ENCODE data around the gene CFAP299. TPM values are rescaled to one million over a fixed set of nuclear protein-coding genes. Genes with fewer than 3 reads are reported as not detected.

Gene CFAP299
- total and polyA plus RNA-seq, 7 donors: 1.4 TPM; not detected in 6

GRCh38 chr4:80454556-80454955 is 119.0 kb downstream of the CFAP299 start:
- no peaks in the 10 kb centered on the region for H3K9me3 ChIP-seq
- no peak for DNase-seq
- H3K27ac ChIP-seq: no peak overlapping the region
- no peaks in the 10 kb centered on the region for H3K4me1 ChIP-seq
- no peaks in the 10 kb centered on the region for H3K27me3 ChIP-seq
- H3K4me3 ChIP-seq: no peak overlapping the region
- intact Hi-C loops (cut with DNase I): no loop called here
- 76 to 82% methylated on average over 1 of the region's 1 CpG for WGBS, 2 donors
- no peak for TF ChIP-seq POLR2AphosphoS5 (IDR thresholded peaks at IDR 0.05)
- TF ChIP-seq, protein P1, sequence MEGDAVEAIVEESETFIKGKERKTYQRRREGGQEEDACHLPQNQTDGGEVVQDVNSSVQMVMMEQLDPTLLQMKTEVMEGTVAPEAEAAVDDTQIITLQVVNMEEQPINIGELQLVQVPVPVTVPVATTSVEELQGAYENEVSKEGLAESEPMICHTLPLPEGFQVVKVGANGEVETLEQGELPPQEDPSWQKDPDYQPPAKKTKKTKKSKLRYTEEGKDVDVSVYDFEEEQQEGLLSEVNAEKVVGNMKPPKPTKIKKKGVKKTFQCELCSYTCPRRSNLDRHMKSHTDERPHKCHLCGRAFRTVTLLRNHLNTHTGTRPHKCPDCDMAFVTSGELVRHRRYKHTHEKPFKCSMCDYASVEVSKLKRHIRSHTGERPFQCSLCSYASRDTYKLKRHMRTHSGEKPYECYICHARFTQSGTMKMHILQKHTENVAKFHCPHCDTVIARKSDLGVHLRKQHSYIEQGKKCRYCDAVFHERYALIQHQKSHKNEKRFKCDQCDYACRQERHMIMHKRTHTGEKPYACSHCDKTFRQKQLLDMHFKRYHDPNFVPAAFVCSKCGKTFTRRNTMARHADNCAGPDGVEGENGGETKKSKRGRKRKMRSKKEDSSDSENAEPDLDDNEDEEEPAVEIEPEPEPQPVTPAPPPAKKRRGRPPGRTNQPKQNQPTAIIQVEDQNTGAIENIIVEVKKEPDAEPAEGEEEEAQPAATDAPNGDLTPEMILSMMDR (IDR thresholded peaks at IDR 0.05): no peak
- no peak for TF ChIP-seq EP300 (IDR thresholded peaks at IDR 0.05)
- no peak for TF ChIP-seq POLR2A (IDR thresholded peaks at IDR 0.05)
- no peaks in the 10 kb centered on the region for H3K36me3 ChIP-seq

GRCh38 chr4:80459918-80460473 is 124.5 kb downstream of the CFAP299 start:
- Histone ChIP-seq H3K27ac (no peak overlapping the region), H3K4me1 (peaks cover 0 to under 1% (median 0%) of the 10 kb centered on the region in 4 donors), H3K36me3 (no peaks in the 10 kb centered on the region), H3K27me3 (no peaks in the 10 kb centered on the region), H3K9me3 (no peaks in the 10 kb centered on the region), H3K4me3 (no peak overlapping the region)
- intact Hi-C loops (cut with DNase I): no loop called here
- DNase-seq: no peak
- TF ChIP-seq, protein P1 (IDR thresholded peaks at IDR 0.05): no peak
- no peak for TF ChIP-seq POLR2A (IDR thresholded peaks at IDR 0.05)
- 85 to 97% methylated on average over 1 of the region's 1 CpG for WGBS, 2 donors

DNA sequence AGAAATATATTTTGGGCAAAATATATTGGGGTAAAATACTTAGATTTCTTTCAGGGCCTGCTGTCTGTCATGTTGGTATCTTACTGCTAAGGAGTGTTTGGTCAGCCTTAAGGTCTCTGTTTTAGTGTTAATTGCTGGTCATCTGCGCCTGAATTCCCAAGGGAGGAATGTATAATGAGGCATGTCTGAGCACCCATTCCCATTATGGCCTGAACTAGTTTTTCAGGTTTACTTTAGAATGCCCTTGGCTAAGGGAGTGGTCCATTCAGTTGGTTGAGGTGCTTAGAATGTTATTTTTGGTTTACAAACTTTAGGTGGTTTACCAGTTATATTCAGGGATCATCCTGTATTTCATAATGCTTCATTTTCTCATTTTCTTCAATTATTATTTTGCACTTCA is 125.9 kb downstream of the CFAP299 start:
- Histone ChIP-seq H3K27ac (no peak overlapping the region), H3K4me3 (no peak overlapping the region), H3K27me3 (no peaks in the 10 kb centered on the region), H3K36me3 (no peaks in the 10 kb centered on the region), H3K4me1 (peaks cover 0 to 15% (median 7%) of the 10 kb centered on the region in 4 donors), H3K9me3 (no peaks in the 10 kb centered on the region)
- 63 to 87% methylated on average over 1 of the region's 1 CpG for WGBS, 2 donors
- no peak for DNase-seq
- TF ChIP-seq POLR2AphosphoS5 (IDR thresholded peaks at IDR 0.05): no peak
- TF ChIP-seq EP300 (IDR thresholded peaks at IDR 0.05): no peak
- TF ChIP-seq POLR2A (IDR thresholded peaks at IDR 0.05): no peak
- TF ChIP-seq, protein P1 (IDR thresholded peaks at IDR 0.05): no peak
- intact Hi-C loops (cut with DNase I): no loop called here

- Histone ChIP-seq H3K36me3 (no peaks in the 10 kb centered on the region), H3K27ac (peak overlapping the region in 1 of 4 donors; percentile 8), H3K9me3 (no peaks in the 10 kb centered on the region), H3K4me1 (peaks cover 0 to 18% (median 7%) of the 10 kb centered on the region in 4 donors), H3K4me3 (peak overlapping the region in 1 of 4 donors; percentile 10), H3K27me3 (no peaks in the 10 kb centered on the region)
- DNase-seq: no peak
- WGBS, 2 donors: 35 to 57% methylated on average over 2 of the region's 2 CpGs
- intact Hi-C loops (cut with DNase I): no loop called here
- TF ChIP-seq, protein P1 (IDR thresholded peaks at IDR 0.05): no peak
- TF ChIP-seq POLR2A (IDR thresholded peaks at IDR 0.05): no peak
- no peak for TF ChIP-seq EP300 (IDR thresholded peaks at IDR 0.05)
These were observed 127.1 kb downstream of the CFAP299 start for GRCh38 chr4:80462621-80463091.

DNA sequence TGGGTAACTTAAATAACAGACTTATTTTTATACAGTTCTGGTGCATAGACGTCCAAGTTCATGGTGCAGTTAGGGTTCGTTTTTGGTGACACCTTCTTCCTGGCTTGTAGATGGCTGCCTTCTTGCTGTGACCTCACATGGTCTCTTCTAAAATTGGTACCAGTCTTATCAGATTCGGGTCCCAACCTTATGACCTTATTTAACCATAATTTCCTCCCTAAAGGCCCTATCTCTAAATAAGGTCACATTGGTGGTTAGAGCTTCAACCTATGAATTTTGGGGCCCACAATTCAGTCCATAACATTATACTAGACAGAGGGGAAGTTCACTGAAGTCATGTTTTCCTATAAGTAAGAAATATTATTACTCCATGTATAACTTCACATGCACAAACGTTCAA is 128.0 kb downstream of the CFAP299 start:
- WGBS, 2 donors: 85 to 86% methylated on average over 4 of the region's 4 CpGs

More for the DNA sequence above, 128.0 kb downstream of the CFAP299 start:
- Histone ChIP-seq H3K4me3 (no peak overlapping the region), H3K36me3 (no peaks in the 10 kb centered on the region), H3K27me3 (no peaks in the 10 kb centered on the region), H3K4me1 (peaks cover 0 to 18% (median 7%) of the 10 kb centered on the region in 4 donors), H3K9me3 (no peaks in the 10 kb centered on the region), H3K27ac (no peak overlapping the region)
- intact Hi-C loops (cut with DNase I): no loop called here
- TF ChIP-seq POLR2A (IDR thresholded peaks at IDR 0.05): no peak
- TF ChIP-seq POLR2AphosphoS5 (IDR thresholded peaks at IDR 0.05): no peak
- TF ChIP-seq EP300 (IDR thresholded peaks at IDR 0.05): no peak
- TF ChIP-seq, protein P1 (IDR thresholded peaks at IDR 0.05): no peak
- no peak for DNase-seq
